AG10803 (cell line): ENCODE data around the gene AKAP3.

Experiments used
- DNase-seq: peaks from one replicate; pipeline ENCODE4 v3.0.0; 2010; ENCODE audit warnings: low read depth
- H3K4me3 ChIP-seq: 2 replicates; pipeline ENCODE4 v1.5.1; 2011; ENCODE audit warnings: mild to moderate bottlenecking, low read length, control low read depth
- CTCF ChIP-seq: conservative IDR thresholded peaks from 2 replicates; pipeline ENCODE4 v1.5.1; 2011; ENCODE audit warnings: mild to moderate bottlenecking, low read length, control low read depth, inconsistent platforms

AKAP3 gene

GRCh38 chr12:4628406-4628805 is 20.4 kb downstream of the AKAP3 start:
- TF ChIP-seq CTCF, result no peak
- no peak for DNase-seq

GRCh38 chr12:4626543-4626942 is 22.3 kb downstream of the AKAP3 start:
- TF ChIP-seq CTCF, result no peak
- H3K4me3 ChIP-seq, result no peak overlapping the region
- DNase-seq, result no peak

More at GRCh38 chr12:4628406-4628805, 20.4 kb downstream of the AKAP3 start:
- H3K4me3 ChIP-seq, result no peak overlapping the region

GRCh38 chr12:4621511-4621910 is 27.3 kb downstream of the AKAP3 start:
- DNase-seq, result no peak
- H3K4me3 ChIP-seq, result no peak overlapping the region
- no peak for TF ChIP-seq CTCF

- DNase-seq, result no peak
- TF ChIP-seq CTCF, result no peak
- H3K4me3 ChIP-seq, result no peak overlapping the region
These were observed 33.2 kb downstream of the AKAP3 start for GRCh38 chr12:4615667-4616066.

GRCh38 chr12:4610481-4610880 is 38.4 kb downstream of the AKAP3 start:
- TF ChIP-seq CTCF, result no peak
- H3K4me3 ChIP-seq, result no peak overlapping the region

GRCh38 chr12:4609071-4609470 is 39.8 kb downstream of the AKAP3 start:
- TF ChIP-seq CTCF, result no peak
- DNase-seq, result no peak

More at GRCh38 chr12:4610481-4610880, 38.4 kb downstream of the AKAP3 start:
- no peak for DNase-seq

GRCh38 chr12:4607056-4607455 is 41.8 kb downstream of the AKAP3 start:
- TF ChIP-seq CTCF, result no peak
- DNase-seq, result no peak
- no peak overlapping the region for H3K4me3 ChIP-seq

More at GRCh38 chr12:4609071-4609470, 39.8 kb downstream of the AKAP3 start:
- no peak overlapping the region for H3K4me3 ChIP-seq
